GM18498 (cell line): ENCODE data around the gene AACS.
"Not testable (repeated sequence)": the region's sequence is repeated elsewhere in the genome, so short reads cannot be mapped to it uniquely, and the experiment has no call there.

Experiments used
- ATAC-seq: cut with Tn5 transposase; IDR thresholded peaks from one replicate; pipeline ENCODE4 v1.9.1; 2021; ENCODE audit warnings: mild to moderate bottlenecking, moderate library complexity; ENCODE audit not compliant: unreplicated experiment

AACS gene

DNA sequence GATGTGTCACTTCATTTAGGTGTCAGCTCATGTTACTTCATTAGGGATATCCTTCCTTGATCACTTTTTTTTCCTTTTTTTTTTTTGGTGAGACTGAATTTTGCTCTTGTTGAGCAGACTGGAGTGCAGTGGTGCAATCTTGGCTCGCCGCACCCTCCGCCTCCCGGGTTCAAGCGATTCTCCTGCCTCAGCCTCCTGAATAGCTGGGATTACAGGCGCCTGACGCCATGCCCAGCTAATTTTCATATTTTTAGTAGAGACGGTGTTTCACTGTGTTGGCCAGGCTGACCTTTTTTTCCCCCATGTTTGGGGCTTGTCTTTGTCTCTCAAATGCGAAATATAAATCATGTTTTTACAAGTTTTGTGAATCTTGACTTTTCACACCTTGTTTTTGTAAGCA, 9.6 kb upstream of the AACS start:
- ATAC-seq: no peak

GRCh38 chr12:125056306-125056705, 8.9 kb upstream of the AACS start:
- ATAC-seq: no peak

GRCh38 chr12:125057708-125058107, 7.5 kb upstream of the AACS start:
- ATAC-seq: no peak

DNA sequence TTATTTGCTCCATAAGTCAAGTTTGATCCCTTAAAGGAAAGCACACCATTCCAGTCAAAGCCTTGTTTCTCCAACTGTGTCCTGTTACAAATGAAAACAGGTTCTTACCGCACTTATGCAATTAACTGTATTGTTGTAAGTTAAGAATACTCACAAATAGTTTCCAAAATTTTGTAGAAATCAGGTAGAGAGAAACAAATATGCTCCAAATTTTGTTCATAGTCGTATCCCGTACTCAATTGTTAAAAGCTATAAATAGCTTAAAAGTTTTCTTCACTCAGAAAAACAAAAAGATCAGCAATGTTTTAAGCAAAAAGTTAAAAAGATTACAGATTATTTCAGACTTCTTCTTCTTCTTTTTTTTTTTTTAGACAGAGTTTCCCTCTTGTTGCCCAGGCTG, 4.0 kb upstream of the AACS start:
- no peak for ATAC-seq

GRCh38 chr12:125063522-125063921, 1.7 kb upstream of the AACS start:
- ATAC-seq: not testable (repeated sequence)

DNA sequence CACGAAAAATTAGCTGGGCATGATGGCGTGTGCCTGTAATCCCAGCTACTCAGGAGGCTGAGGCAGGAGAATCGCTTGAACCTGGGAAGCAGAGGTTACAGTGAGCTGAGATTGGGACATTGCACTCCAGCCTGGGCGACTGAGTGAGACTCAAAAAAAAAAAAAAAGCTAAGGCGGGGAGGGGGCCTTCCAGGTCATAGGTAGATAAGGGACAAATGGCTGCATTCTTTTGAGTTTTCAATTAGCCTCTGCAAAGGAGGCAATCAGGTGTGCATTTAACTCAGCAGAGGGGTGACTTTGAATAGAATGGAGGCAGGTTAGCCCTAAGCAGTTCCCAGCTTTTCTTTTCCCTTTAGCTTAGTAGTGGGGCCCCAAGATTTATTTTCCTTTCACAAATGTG, 743 bp upstream of the AACS start:
- ATAC-seq: no peak

DNA sequence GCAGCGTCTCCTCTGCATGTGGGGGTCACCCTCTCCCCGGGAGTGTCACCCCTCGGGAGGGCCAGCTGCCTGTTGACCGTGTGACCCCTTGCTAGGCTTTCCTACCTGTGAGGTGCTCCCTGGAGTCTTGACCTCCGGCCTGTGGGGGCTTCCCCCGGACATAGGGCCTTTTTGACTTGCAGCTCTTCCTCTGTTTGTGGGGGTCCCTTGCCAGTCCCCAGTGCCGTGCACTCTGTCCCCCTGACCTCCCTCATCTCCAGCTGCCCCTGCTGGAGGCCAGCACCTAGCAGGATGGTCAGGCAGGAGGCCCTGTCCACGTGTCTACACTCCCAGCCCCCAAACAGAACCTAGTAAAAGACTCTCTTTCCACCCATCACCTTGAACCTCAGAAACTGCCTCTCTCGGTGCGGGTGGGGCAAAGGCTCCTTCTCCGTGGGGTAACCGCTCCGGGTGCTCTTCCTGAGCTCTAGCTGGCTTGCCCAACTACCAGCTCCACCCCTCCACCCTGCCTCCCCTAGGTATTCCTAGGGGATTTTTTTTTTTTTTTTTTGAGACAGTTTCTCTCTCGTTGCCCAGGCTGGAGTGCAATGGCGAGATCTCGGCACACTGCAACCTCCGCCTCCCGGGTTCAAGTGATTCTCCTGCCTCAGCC, 810 bp downstream of the AACS start:
- ATAC-seq: no peak

DNA sequence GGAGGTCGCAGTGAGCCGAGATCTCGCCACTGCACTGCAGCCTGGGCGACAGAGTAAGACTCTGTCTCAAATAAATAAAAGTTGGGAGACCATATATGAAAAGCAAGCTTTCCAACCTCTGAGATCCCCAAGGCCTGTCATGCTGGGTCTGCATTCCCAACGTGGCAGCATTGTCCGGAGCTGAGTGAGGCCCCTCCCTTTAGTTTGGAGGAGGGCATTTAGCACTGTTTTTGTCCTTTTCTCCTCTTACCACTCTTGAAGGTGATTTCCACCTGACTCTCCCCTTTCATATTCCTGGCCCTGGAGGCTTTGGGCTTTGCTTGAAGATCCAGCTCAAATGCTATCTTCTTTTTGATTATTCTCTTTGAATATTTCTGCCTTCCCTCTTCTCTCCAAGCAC, 3.2 kb downstream of the AACS start:
- no peak for ATAC-seq

DNA sequence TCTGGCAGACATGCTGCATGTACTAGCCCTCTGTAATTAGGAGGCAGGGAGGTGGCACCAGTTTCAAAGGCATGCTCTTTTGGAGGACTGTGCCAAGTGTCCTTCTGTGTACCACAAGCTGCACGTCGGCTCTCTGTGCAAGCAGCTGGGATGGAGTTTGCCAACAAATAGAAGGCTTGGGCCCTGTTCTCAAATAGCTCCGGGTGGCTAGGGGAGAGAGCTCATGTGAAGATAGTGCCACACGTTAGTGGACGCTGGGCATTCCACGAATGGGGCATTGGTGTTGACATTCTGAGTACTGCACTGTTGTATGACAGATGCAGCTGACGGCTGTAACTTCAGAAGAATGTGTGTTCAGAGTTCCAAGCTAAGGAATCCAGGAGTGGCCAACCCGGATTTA, 4.4 kb downstream of the AACS start:
- no peak for ATAC-seq

DNA sequence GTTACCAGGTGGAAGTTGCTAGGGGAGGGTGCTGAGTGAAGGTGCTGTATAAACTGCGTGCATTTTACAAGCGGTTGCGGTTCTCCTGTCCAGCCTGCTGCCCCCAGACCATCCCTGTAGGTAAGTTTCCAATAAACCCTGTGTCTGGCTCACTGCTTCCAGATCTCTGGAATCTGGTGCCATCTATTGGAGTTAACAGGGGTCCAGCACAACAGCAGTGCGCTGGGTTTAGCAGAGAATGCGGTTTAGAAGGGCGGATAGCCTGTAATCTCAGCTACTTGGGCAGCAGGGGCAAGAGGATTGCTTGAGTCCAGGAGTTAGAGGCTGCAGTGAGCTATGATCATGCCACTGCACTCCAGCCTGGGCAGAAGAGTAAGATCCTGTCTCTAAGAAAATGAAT, 4.9 kb downstream of the AACS start:
- ATAC-seq: no peak

DNA sequence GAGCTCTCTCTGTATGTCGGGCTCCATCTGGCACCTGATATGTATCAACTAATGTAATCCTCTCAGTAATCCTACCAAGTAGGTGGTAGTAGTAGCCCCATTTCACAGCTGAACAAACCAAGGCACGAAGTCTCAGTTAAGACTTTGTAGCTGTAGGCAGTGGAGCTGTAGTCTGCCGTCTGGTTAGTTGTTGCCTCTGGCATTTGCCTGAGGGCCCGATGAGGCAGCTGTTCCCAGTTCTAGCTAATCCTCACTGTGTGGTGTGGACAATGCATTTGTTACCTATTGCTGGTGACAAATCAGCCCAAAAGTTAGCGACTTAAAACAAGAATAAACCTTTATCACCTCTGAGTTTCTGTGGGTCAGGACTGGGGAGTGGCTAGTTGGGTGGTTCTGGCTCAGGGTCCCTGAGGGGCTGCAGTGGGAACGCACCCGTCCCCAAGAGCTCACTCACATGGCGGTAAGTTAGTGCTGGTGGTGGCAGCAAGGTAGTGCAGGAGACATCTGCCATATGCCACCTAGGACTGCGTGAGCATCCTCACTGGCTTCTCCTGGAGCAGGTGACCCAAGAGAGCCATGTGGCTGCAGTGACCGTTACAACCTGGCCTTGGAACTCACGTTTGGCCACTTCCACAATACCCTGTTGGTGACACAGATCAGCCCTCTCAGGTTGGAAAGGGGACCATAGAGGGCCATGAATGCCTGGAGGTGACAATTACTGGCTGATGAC, 5.6 kb downstream of the AACS start:
- no peak for ATAC-seq

DNA sequence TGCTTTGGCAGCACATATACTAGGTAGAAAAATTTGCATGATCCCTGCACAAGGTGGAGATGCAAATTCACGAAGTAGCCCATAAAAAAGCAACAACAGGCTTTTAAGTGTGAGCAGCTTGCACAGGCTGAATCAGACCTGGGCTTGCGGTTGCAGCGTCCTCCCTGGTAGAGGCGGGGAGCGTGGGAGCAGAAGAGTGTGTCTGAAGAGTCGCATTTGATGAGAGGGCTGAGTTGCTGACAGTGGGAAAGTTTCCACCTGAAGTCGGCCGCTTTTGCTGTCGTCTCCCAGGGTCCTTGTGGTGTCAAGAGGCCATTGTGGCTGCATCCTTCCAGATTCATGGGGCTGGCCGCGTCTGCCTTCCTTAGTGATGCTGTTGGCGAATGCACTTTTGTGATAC, 6.2 kb downstream of the AACS start:
- ATAC-seq: no peak

DNA sequence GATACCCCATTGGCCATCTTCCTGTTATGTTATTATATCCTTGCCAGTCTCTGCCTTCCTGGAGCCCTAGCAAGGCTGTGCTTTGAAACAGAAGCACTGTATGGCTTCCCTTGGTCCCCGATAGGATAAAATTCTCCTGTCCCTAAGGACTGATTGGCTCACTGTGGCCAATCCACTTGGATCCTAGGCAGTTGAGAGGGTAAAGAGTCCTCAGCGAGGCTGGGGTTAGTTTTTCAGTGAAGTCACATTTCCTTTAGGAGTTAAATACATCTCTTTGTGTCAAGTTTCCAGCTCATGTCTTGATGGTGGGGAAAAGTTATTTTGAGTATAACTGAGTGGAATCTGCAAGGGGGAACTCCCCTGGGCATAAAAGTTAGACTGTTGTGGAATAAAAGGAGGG, 7.3 kb downstream of the AACS start:
- no peak for ATAC-seq

DNA sequence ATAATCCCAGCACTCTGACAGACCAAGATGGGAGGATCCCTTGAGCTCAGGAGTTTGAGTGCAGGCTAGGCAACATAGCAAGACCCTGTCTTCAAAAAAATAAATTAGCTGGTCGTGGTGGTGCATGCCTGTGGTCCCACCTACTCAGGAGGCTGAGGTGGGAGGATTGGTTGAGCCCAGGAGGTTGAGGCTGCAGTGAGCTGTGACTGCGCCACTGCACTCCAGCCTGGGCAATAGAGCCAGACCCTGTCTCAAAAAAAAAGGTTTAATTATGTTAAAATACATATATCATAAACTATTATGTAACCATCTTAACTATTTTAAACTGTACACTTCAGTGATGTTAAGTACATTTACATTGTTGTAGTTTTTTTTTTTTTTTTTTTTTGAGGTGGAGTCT, 9.1 kb downstream of the AACS start:
- not testable (repeated sequence) for ATAC-seq

DNA sequence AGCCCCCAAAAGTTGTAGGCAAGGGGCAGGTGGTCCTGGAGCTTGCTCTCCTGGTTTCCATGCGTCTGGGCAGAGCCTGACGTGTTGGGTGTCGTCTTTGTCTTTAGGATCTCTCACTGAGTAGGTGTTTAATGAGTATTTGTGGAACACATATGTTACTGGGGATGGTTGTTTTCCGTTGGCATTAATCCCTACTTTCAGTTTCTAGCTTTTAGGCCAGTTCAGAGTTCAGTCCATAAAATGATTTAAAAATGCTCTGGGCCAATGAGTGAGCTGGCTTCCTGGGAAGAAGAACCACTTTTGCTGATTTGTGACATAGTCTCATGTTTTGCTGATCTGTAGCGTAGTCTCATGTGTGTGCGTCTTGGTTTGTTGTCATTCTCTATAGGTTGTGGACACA, 10.9 kb downstream of the AACS start:
- ATAC-seq: no peak

DNA sequence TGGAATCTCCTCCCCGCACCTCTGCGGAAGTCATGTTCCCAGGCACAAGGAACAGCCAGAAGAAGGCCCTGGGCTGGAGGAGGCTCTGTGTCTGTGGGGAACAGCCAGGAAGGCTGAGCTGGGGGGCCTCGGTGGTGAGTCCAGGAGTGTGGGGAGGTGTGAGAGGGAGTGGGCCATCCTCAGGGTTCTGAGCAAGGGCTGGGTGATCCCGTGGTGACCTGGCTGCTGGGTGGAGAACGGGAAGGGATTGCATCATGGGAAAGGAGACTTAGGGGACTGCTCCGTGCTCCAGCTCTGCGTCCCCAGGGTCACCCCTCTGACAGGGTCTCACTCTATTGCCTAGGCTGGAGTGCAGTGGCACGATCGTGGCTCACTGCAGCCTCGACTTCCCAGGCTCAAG, 13.8 kb downstream of the AACS start:
- no peak for ATAC-seq

DNA sequence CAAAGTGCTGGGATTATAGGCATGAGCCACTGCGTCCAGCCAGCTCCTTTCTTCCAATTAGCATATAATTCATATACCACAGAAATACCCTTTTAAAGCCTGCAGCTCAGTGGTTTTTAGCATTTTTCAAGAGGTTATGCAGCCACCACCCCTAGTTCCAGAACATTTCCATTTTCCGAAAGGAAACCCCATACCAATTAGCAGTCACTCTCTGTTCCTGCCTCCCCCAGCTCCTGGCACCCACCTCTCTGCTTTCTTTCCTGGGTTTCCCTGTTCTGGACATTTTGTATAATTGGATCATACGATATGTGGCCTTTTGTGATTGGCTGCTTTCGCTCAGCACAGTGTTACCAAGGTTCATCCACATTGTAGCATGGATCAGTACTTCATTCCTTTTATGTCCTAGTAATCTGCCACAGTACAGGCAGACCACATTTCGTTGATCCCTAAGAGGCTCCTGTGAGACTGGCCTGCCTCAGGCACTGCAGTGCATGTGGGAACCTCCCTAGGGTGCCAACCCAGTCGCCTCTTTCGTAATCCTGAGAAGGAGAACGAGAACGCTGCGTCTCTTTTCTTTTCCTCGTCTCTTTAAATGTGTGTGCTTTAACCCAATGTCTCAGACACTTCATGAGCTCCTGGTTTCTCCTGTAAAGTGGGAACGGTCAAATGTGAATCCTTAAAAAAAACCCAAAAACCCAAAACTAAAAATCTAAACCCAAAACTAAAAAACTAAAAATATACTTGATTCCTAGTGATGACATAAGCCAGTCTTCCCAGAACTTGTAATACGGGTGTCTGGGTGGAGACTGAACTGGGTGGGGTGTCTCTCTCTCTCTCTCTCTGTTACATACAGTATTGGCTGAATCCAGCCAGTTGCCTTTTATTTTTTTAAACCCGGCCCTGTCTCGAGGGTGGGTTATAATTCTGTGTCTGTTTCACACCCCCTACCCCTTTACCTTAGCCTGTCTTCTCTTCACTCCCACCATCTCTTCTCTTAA, 14.7 kb downstream of the AACS start:
- no peak for ATAC-seq

- no peak for ATAC-seq
Measured at GRCh38 chr12:125081427-125081826, 16.2 kb downstream of the AACS start.

GRCh38 chr12:125083072-125083471, 17.8 kb downstream of the AACS start:
- no peak for ATAC-seq

- ATAC-seq: not testable (repeated sequence)
Measured at GRCh38 chr12:125088199-125088598, 23.0 kb downstream of the AACS start.

- ATAC-seq: no peak
Measured at GRCh38 chr12:125089083-125089482, 23.8 kb downstream of the AACS start.

DNA sequence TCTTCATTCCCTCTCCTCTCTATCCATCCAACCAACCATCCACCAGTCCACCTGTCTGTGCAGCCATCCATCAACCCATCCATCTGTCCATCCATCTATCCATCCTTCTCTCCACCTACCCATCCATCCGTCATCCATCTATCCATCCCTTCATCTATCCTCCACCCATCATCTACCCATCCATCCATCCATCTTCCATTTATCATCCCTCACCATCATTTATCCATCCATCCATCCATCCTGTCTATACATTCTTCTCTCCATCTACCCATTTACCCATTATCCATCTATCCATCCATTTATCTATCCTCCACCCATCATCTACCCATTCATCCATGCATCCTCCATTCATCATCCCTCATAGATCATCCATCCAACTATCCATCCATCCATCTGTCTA, 24.4 kb downstream of the AACS start:
- ATAC-seq: no peak
